ENCODE results near the gene C19orf44.

GRCh38 chr19:16531380-16531669 lies 35.1 kb downstream of the C19orf44 start:
- TF ChIP-seq MAX (IDR thresholded peaks at IDR 0.05; ENCODE audit: low read depth, low read length) (no peak), CTCF (IDR thresholded peaks at IDR 0.05; ENCODE audit: low read depth, low read length) (no peak), POLR2A (IDR thresholded peaks at IDR 0.05; ENCODE audit: extremely low read depth, insufficient read length) (no peak), MYC (IDR thresholded peaks at IDR 0.05; ENCODE audit: low read depth, low read length) (no peak)
